ENCODE measurements around the gene ELL. TPM values are rescaled to one million over a fixed set of nuclear protein-coding genes. Genes with fewer than 3 reads are reported as not detected.

ELL gene
- polyA plus RNA-seq, 1 experiment, result 2.7 TPM

- ChIA-PET POLR2A (no interaction called here), CTCF (no interaction called here)
- Histone ChIP-seq H3K9me3 (ENCODE audit: control insufficient read depth, insufficient read depth, low read length) (peaks cover under 1% of the 10 kb centered on the region; the same call in 1 of the 2 replicates), H3K4me3 (ENCODE audit: low read depth, low read length) (no peak overlapping the region), H3K27me3 (ENCODE audit: control insufficient read depth, insufficient read depth, low read length) (no peaks in the 10 kb centered on the region), H3K27ac (ENCODE audit: low read depth, low read length) (no peak overlapping the region)
- TF ChIP-seq CTCF (IDR thresholded peaks at IDR 0.05; ENCODE audit: low read depth, low read length), result no peak
- DNase-seq (ENCODE audit: low read depth, low spot score), result no peak
These were observed 80.7 kb downstream of the ELL start for GRCh38 chr19:18440936-18441803.

- ChIA-PET CTCF (interaction anchor here (1.5 kb wide), 1 partner anchor 10 kb away, joined by 3 read pairs; no protein-coding TSS in a partner anchor), POLR2A (no interaction called here)
- no peaks in the 10 kb centered on the region for H3K27me3 ChIP-seq (ENCODE audit: control insufficient read depth, insufficient read depth, low read length)
- H3K27ac ChIP-seq (ENCODE audit: low read depth, low read length), result no peak overlapping the region
- H3K9me3 ChIP-seq (ENCODE audit: control insufficient read depth, insufficient read depth, low read length), result peaks cover 6% of the 10 kb centered on the region; the same call in 1 of the 2 replicates
- no peak overlapping the region for H3K4me3 ChIP-seq (ENCODE audit: low read depth, low read length)
- DNase-seq (ENCODE audit: low read depth, low spot score), result no peak
- 0 out of 2 replicates have a peak, but pooled peaks have one; percentile 26 for TF ChIP-seq CTCF (IDR thresholded peaks at IDR 0.05; ENCODE audit: low read depth, low read length)
These were observed 81.4 kb downstream of the ELL start for GRCh38 chr19:18440415-18440877.

- CTCF ChIA-PET, result interaction anchor here (0.6 to 1.5 kb wide), 2 partner anchors 10 to 1704 kb away, joined by 3 to 9 read pairs; no protein-coding TSS in a partner anchor
- no peak overlapping the region for H3K27ac ChIP-seq (ENCODE audit: low read depth, low read length)
- H3K9me3 ChIP-seq (ENCODE audit: control insufficient read depth, insufficient read depth, low read length), result peaks cover 11% of the 10 kb centered on the region; the same call in 1 of the 2 replicates
- no peak for DNase-seq (ENCODE audit: low read depth, low spot score)
- no peak overlapping the region for H3K4me3 ChIP-seq (ENCODE audit: low read depth, low read length)
- POLR2A ChIA-PET, result no interaction called here
- TF ChIP-seq CTCF (IDR thresholded peaks at IDR 0.05; ENCODE audit: low read depth, low read length), result no peak
- H3K27me3 ChIP-seq (ENCODE audit: control insufficient read depth, insufficient read depth, low read length), result no peaks in the 10 kb centered on the region
These were observed 82.0 kb downstream of the ELL start for GRCh38 chr19:18439910-18440237.

- peak; percentile 33 for TF ChIP-seq CTCF (IDR thresholded peaks at IDR 0.05; ENCODE audit: low read depth, low read length)
- no peak overlapping the region for H3K27ac ChIP-seq (ENCODE audit: low read depth, low read length)
- peaks cover 13% of the 10 kb centered on the region; the same call in 1 of the 2 replicates for H3K9me3 ChIP-seq (ENCODE audit: control insufficient read depth, insufficient read depth, low read length)
- no peak for DNase-seq (ENCODE audit: low read depth, low spot score)
- CTCF ChIA-PET, result interaction anchor here (0.5 to 1.5 kb wide), 7 partner anchors 11 to 1704 kb away, joined by 3 to 9 read pairs (median 3); no protein-coding TSS in a partner anchor
- POLR2A ChIA-PET, result no interaction called here
- no peak overlapping the region for H3K4me3 ChIP-seq (ENCODE audit: low read depth, low read length)
- H3K27me3 ChIP-seq (ENCODE audit: control insufficient read depth, insufficient read depth, low read length), result no peaks in the 10 kb centered on the region
These were observed 82.6 kb downstream of the ELL start for GRCh38 chr19:18439025-18439909.
